WTC11 (cell line): ENCODE results near the gene CFDP1. TPM values are rescaled to one million over a fixed set of nuclear protein-coding genes. Genes with fewer than 3 reads are reported as not detected.

Source experiments
- ATAC-seq: fragments of 200-7000 bp; cut with Tn5 transposase; 2 replicates; pipeline ENCODE4 v1.10.0; 2021; ENCODE audit warnings: mild to moderate bottlenecking, moderate library complexity
- CTCF ChIA-PET: fragments of 300-600 bp; sonication (Branson Sonifier 250); formaldehyde crosslinking; loops from one replicate; lab custom pipeline; 2021; ENCODE audit warnings: antibody characterized with exemption; lab: Charles Lee
- POLR2A ChIA-PET: fragments of 350-600 bp; sonication (Branson Sonifier 250); formaldehyde crosslinking; loops from one replicate; lab custom pipeline; 2021; ENCODE audit warnings: antibody characterized with exemption; lab: Charles Lee
- DNase-seq: peaks from one replicate; pipeline ENCODE4 v3.0.0; 2021; ENCODE audit warnings: low spot score
- H3K27ac Mint-ChIP-seq: 2 replicates; pipeline ENCODE4 v1.8.0; 2021; ENCODE audit warnings: mixed read lengths
- H3K27me3 Mint-ChIP-seq: 2 replicates; pipeline ENCODE4 v1.8.0; 2021; ENCODE audit warnings: low read depth, mild to moderate bottlenecking, moderate library complexity, mixed read lengths
- H3K36me3 Mint-ChIP-seq: 2 replicates; pipeline ENCODE4 v1.8.0; 2021; ENCODE audit warnings: mixed read lengths
- H3K4me1 Mint-ChIP-seq: 2 replicates; pipeline ENCODE4 v1.8.0; 2022; ENCODE audit warnings: mixed read lengths
- H3K4me3 Mint-ChIP-seq: 2 replicates; pipeline ENCODE4 v1.8.0; 2021; ENCODE audit warnings: mild to moderate bottlenecking, moderate library complexity, mixed read lengths
- H3K9me3 Mint-ChIP-seq: 2 replicates; pipeline ENCODE4 v1.8.0; 2021; ENCODE audit warnings: mixed read lengths
- ATF1 ChIP-seq: sonication (generic); formaldehyde crosslinking; IDR thresholded peaks from 2 replicates; pipeline ENCODE4 v1.8.1; 2023; ENCODE audit warnings: mild to moderate bottlenecking, moderate library complexity, missing genetic modification reagents
- ELF4 ChIP-seq: sonication (generic); formaldehyde crosslinking; IDR thresholded peaks from 2 replicates; pipeline ENCODE4 v1.8.1; 2022; ENCODE audit warnings: low read depth, mild to moderate bottlenecking, moderate library complexity, missing genetic modification reagents
- EMX1 ChIP-seq: fragments of 250-450 bp; sonication (Bioruptor Pico); IDR thresholded peaks from 2 replicates; pipeline ENCODE4 v1.8.0; 2021; ENCODE audit warnings: mild to moderate bottlenecking
- ERG ChIP-seq: fragments of 250-450 bp; sonication (Bioruptor Pico); IDR thresholded peaks from 2 replicates; pipeline ENCODE4 v1.8.0; 2021; ENCODE audit warnings: mild to moderate bottlenecking
- GRHL2 ChIP-seq: fragments of 250-450 bp; sonication (Bioruptor Pico); IDR thresholded peaks from 2 replicates; pipeline ENCODE4 v1.8.0; 2022; ENCODE audit warnings: mild to moderate bottlenecking, moderate library complexity; ENCODE audit not compliant: insufficient replicate concordance, severe bottlenecking
- IRF2 ChIP-seq: sonication (generic); formaldehyde crosslinking; IDR thresholded peaks from 2 replicates; pipeline ENCODE4 v1.8.0; 2022; ENCODE audit warnings: low read depth, missing genetic modification reagents, borderline replicate concordance
- NFE2L1 ChIP-seq: sonication (generic); formaldehyde crosslinking; IDR thresholded peaks from 2 replicates; pipeline ENCODE4 v1.8.1; 2023; ENCODE audit warnings: missing genetic modification reagents
- TCF7 ChIP-seq: sonication (generic); formaldehyde crosslinking; IDR thresholded peaks from 2 replicates; pipeline ENCODE4 v1.8.0; 2022; ENCODE audit warnings: mild to moderate bottlenecking, low read depth, missing genetic modification reagents, moderate library complexity
- TEAD1 ChIP-seq: sonication (generic); formaldehyde crosslinking; IDR thresholded peaks from 2 replicates; pipeline ENCODE4 v1.8.0; 2022; ENCODE audit warnings: mild to moderate bottlenecking, missing genetic modification reagents
- ZNF219 ChIP-seq: sonication (generic); formaldehyde crosslinking; IDR thresholded peaks from 2 replicates; pipeline ENCODE4 v1.8.0; 2023; ENCODE audit warnings: missing genetic modification reagents, mild to moderate bottlenecking, borderline replicate concordance
- ZNF423 ChIP-seq: fragments of 250-450 bp; sonication (Bioruptor Pico); IDR thresholded peaks from 2 replicates; pipeline ENCODE4 v2.1.2; 2022; ENCODE audit warnings: mild to moderate bottlenecking, moderate library complexity
- total RNA-seq: library from RNA; stranded (reverse); gene quantifications from 3 replicates; pipeline ENCODE4 v1.2.3, GENCODE V29; 2021
- TF ChIP-seq, protein P1 (sequence below): fragments of 250-450 bp; sonication (Bioruptor Pico); IDR thresholded peaks from 2 replicates; pipeline ENCODE4 v1.9.0; 2021; ENCODE audit warnings: moderate library complexity, mild to moderate bottlenecking, inconsistent platforms, borderline replicate concordance
- TF ChIP-seq, protein P2 (sequence below): sonication (generic); formaldehyde crosslinking; IDR thresholded peaks from 2 replicates; pipeline ENCODE4 v1.8.1; 2022; ENCODE audit warnings: low read depth, missing genetic modification reagents, borderline replicate concordance
- TF ChIP-seq, protein P3 (sequence below): sonication (generic); formaldehyde crosslinking; IDR thresholded peaks from 2 replicates; pipeline ENCODE4 v1.8.1; 2023; ENCODE audit warnings: mild to moderate bottlenecking, missing genetic modification reagents, moderate library complexity
- TF ChIP-seq, protein P4 (sequence below): sonication (generic); formaldehyde crosslinking; IDR thresholded peaks from 2 replicates; pipeline ENCODE4 v1.8.0; 2023; ENCODE audit warnings: mild to moderate bottlenecking, missing genetic modification reagents

The CFDP1 gene
- total RNA-seq, 1 experiment from 2014 or later: 79.2 TPM

GRCh38 chr16:75343286-75343685, 90.0 kb downstream of the CFDP1 start (continued):
- TF ChIP-seq, protein P1, sequence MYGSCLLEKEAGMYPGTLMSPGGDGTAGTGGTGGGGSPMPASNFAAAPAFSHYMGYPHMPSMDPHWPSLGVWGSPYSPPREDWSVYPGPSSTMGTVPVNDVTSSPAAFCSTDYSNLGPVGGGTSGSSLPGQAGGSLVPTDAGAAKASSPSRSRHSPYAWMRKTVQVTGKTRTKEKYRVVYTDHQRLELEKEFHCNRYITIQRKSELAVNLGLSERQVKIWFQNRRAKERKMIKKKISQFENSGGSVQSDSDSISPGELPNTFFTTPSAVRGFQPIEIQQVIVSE (CRISPR knock-in tag): no peak

- TF ChIP-seq EMX1 (CRISPR knock-in tag) (no peak), ATF1 (CRISPR knock-in tag) (no peak), GRHL2 (CRISPR knock-in tag) (no peak), ZNF423 (CRISPR knock-in tag) (no peak), NFE2L1 (CRISPR knock-in tag) (no peak), TCF7 (no peak), ZNF219 (no peak), ERG (CRISPR knock-in tag) (no peak), TEAD1 (CRISPR knock-in tag) (no peak)
- TF ChIP-seq, protein P2, sequence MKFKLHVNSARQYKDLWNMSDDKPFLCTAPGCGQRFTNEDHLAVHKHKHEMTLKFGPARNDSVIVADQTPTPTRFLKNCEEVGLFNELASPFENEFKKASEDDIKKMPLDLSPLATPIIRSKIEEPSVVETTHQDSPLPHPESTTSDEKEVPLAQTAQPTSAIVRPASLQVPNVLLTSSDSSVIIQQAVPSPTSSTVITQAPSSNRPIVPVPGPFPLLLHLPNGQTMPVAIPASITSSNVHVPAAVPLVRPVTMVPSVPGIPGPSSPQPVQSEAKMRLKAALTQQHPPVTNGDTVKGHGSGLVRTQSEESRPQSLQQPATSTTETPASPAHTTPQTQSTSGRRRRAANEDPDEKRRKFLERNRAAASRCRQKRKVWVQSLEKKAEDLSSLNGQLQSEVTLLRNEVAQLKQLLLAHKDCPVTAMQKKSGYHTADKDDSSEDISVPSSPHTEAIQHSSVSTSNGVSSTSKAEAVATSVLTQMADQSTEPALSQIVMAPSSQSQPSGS (CRISPR knock-in tag): no peak
- TF ChIP-seq, protein P3, sequence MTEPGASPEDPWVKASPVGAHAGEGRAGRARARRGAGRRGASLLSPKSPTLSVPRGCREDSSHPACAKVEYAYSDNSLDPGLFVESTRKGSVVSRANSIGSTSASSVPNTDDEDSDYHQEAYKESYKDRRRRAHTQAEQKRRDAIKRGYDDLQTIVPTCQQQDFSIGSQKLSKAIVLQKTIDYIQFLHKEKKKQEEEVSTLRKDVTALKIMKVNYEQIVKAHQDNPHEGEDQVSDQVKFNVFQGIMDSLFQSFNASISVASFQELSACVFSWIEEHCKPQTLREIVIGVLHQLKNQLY: no peak
- TF ChIP-seq, all 79 proteins: peak for 0
- Mint-ChIP-seq H3K27me3 (no peaks in the 10 kb centered on the region), H3K4me1 (peaks cover 35% of the 10 kb centered on the region), H3K9me3 (no peaks in the 10 kb centered on the region), H3K36me3 (peaks cover 19% of the 10 kb centered on the region), H3K27ac (peak overlapping the region; percentile 30; the same call in 1 of the 2 replicates), H3K4me3 (no peak overlapping the region)
- ATAC-seq (no peak), DNase-seq (no peak)
- ChIA-PET POLR2A (no interaction called here), CTCF (interaction anchor here (1.5 kb wide), 1 partner anchor 143 kb away, joined by 4 read pairs; no protein-coding TSS in a partner anchor)
Measured at GRCh38 chr16:75342308-75342811, 90.9 kb downstream of the CFDP1 start.

DNA sequence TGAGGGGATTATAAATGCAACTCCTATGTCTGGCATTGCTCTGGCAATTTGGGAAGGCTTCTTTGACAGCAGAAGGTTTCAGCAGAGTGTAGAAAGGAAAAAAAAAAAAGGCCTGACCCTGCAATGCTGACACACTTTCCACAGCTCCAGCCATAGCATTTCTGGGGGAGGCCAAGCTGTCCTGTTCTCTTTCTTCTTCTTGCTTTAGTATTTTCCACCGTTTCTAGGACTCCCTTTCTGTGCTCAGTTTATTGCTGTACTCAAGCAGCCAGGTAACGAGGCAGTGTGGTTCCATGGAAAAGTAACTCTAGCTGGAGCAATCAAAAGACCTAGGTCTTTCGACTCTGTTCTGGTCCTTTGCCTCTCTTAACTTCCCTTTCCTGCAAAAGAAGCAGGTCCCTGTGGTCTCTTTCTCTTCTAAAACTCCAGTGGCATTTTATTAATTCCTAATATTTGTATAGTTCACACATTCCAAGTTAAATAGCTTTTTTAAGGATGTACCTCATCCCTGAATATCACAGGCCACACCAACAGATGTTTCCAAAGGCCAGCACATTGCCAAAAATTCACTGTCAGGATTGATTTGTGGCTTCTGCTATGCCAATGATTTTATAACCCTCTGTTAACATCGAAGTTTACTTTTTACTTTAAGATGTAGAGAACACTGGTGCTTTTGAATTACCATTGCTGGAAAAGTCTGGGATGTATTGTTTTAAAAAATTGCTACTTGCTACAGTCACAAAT, 91.6 kb downstream of the CFDP1 start:
- H3K4me3 Mint-ChIP-seq: no peak overlapping the region
- peak overlapping the region; percentile 63 for H3K27ac Mint-ChIP-seq
- H3K27me3 Mint-ChIP-seq: no peaks in the 10 kb centered on the region
- ChIA-PET CTCF (interaction anchor here (0.6 to 1.5 kb wide), 3 partner anchors 44 to 638 kb away, joined by 3 to 4 read pairs (median 3); no protein-coding TSS in a partner anchor), POLR2A (no interaction called here)
- H3K9me3 Mint-ChIP-seq: no peaks in the 10 kb centered on the region
- peaks cover 39% of the 10 kb centered on the region for H3K4me1 Mint-ChIP-seq
- DNase-seq (no peak), ATAC-seq (no peak)
- TF ChIP-seq ELF4 (CRISPR knock-in tag) (no peak), IRF2 (CRISPR knock-in tag) (no peak)
- TF ChIP-seq, protein P4, sequence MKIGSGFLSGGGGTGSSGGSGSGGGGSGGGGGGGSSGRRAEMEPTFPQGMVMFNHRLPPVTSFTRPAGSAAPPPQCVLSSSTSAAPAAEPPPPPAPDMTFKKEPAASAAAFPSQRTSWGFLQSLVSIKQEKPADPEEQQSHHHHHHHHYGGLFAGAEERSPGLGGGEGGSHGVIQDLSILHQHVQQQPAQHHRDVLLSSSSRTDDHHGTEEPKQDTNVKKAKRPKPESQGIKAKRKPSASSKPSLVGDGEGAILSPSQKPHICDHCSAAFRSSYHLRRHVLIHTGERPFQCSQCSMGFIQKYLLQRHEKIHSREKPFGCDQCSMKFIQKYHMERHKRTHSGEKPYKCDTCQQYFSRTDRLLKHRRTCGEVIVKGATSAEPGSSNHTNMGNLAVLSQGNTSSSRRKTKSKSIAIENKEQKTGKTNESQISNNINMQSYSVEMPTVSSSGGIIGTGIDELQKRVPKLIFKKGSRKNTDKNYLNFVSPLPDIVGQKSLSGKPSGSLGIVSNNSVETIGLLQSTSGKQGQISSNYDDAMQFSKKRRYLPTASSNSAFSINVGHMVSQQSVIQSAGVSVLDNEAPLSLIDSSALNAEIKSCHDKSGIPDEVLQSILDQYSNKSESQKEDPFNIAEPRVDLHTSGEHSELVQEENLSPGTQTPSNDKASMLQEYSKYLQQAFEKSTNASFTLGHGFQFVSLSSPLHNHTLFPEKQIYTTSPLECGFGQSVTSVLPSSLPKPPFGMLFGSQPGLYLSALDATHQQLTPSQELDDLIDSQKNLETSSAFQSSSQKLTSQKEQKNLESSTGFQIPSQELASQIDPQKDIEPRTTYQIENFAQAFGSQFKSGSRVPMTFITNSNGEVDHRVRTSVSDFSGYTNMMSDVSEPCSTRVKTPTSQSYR: no peak
- peaks cover 19% of the 10 kb centered on the region for H3K36me3 Mint-ChIP-seq
